ENCODE results near the gene UBE2G1. TPM values are rescaled to one million over a fixed set of nuclear protein-coding genes. Genes with fewer than 3 reads are reported as not detected.

The UBE2G1 gene
- total and polyA plus RNA-seq, 10 of the 15 experiments (the other 5 are each of a cell fraction or from before 2014, with no cell fraction given), result 24.4 to 139 (median 77.4) TPM

DNA sequence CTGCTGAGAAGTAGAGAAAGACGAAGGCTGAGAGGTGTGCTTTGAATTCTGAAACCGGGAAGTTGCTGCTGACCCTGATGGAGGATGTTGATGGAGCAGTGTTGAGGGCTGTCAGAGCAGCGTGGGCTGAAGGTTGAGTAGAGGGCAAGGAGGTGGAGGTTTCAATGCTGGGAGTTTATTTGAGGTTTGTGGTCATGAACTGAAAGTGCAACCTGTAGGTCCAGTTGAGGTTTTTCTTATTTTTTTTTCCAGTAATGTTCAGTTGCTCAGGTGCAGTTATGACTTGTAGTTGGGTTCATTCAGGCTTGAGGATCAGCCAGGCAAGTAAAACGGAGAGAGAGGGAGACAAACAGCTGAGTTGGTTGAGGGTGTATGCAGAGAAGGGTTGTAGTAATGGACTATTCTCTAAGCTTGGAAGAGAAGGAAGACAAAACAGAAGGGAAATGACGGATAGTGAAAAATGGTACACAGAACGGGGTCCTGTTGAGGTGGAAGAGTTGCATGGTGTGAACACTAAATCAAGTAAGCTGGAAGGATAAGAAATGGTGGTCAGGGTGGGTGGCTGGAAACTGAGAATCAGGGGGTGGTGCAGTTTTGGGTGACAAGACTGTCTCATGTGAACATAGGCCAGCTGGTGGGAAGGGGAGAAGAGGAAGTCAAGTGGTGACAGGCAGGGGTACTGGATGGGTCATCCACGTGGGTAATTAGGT lies 8.7 kb upstream of the UBE2G1 start (continued):
- no peak for TF ChIP-seq RAD21 (IDR thresholded peaks at IDR 0.05; ENCODE audit: insufficient read depth, low read depth, low read length)
- peak in 1 of 2 experiments; percentile 87; a peak in 2 of 4 replicates for TF ChIP-seq ETV6 (conservative IDR thresholded peaks at IDR 0.05 in 1 of 2, IDR thresholded peaks at IDR 0.05 in 1 of 2; ENCODE audit: borderline replicate concordance in 1 of 2, low read depth in 1 of 2)
- TF ChIP-seq MYB (IDR thresholded peaks at IDR 0.05; ENCODE audit: borderline replicate concordance, low read depth, low read length), result peak; percentile 81; the same call in 1 of the 2 replicates
- TF ChIP-seq RB1 (IDR thresholded peaks at IDR 0.05; ENCODE audit: borderline replicate concordance), result no peak
- TF ChIP-seq E2F4 (IDR thresholded peaks at IDR 0.05; ENCODE audit: low read depth, low read length), result no peak
- TF ChIP-seq ZNF384 (IDR thresholded peaks at IDR 0.05; ENCODE audit: borderline replicate concordance, low read depth, low read length), result peak; percentile 93
- peak; percentile 56 for TF ChIP-seq FOXK2 (IDR thresholded peaks at IDR 0.05)
- TF ChIP-seq STAT3 (IDR thresholded peaks at IDR 0.05; ENCODE audit: low read depth, low read length), result peak; percentile 88
- TF ChIP-seq LARP7 (IDR thresholded peaks at IDR 0.05), result no peak
- no peak for TF ChIP-seq ZSCAN29 (IDR thresholded peaks at IDR 0.05)
- peak; percentile 85; the same call in 1 of the 2 replicates for TF ChIP-seq SMARCA5 (IDR thresholded peaks at IDR 0.05)
- peak; percentile 7; the same call in 1 of the 2 replicates for TF ChIP-seq YBX1 (IDR thresholded peaks at IDR 0.05)
- TF ChIP-seq BRCA1 (IDR thresholded peaks at IDR 0.05; ENCODE audit: low read depth, low read length), result no peak
- TF ChIP-seq CREM (IDR thresholded peaks at IDR 0.05; ENCODE audit: low read depth), result peak; percentile 91
- no peak for TF ChIP-seq ZNF622 (IDR thresholded peaks at IDR 0.05)
- TF ChIP-seq ZBED1 (IDR thresholded peaks at IDR 0.05; ENCODE audit: borderline replicate concordance), result peak; percentile 85; the same call in 1 of the 2 replicates
- TF ChIP-seq POU2F2 (IDR thresholded peaks at IDR 0.05; ENCODE audit: borderline replicate concordance, low read depth, low read length), result peak; percentile 80; the same call in 2 of the 3 replicates
- peak; percentile 93 for TF ChIP-seq ATF7 (IDR thresholded peaks at IDR 0.05; ENCODE audit: low read depth)
- no peak for TF ChIP-seq KAT2A (conservative IDR thresholded peaks at IDR 0.05; ENCODE audit: control insufficient read depth, low read depth, low read length)
- peak; percentile 100 for TF ChIP-seq FOXM1 (IDR thresholded peaks at IDR 0.05; ENCODE audit: low read depth, low read length)
- TF ChIP-seq TCF3 (IDR thresholded peaks at IDR 0.05; ENCODE audit: borderline replicate concordance, insufficient read depth, low read depth, low read length), result peak; percentile 93
- TF ChIP-seq CHD4 (IDR thresholded peaks at IDR 0.05), result no peak
- peak; percentile 69; the same call in 1 of the 2 replicates for TF ChIP-seq STAT1 (conservative IDR thresholded peaks at IDR 0.05)
- peak; percentile 99 to 100 for TF ChIP-seq IKZF2 (IDR thresholded peaks at IDR 0.05)
- peak; percentile 90; the same call in 1 of the 2 replicates for TF ChIP-seq PML (IDR thresholded peaks at IDR 0.05; ENCODE audit: low read length)
- peak; percentile 89 for TF ChIP-seq BCL3 (IDR thresholded peaks at IDR 0.05; ENCODE audit: borderline replicate concordance, insufficient read depth, low read depth, low read length, poor library complexity, severe bottlenecking)
- peak; percentile 98 for TF ChIP-seq ATF2 (IDR thresholded peaks at IDR 0.05; ENCODE audit: low read length)
- peak; percentile 92 for TF ChIP-seq MEF2B (IDR thresholded peaks at IDR 0.05; ENCODE audit: partially characterized antibody, poor library complexity, severe bottlenecking)
- TF ChIP-seq SPI1 (IDR thresholded peaks at IDR 0.05; ENCODE audit: borderline replicate concordance, insufficient read depth, low read depth, low read length), result peak; percentile 77; the same call in 1 of the 2 replicates
